BE2C (cell line): ENCODE data around the gene COQ8A.

Experiments
- DNase-seq: peaks from one replicate; pipeline ENCODE4 v3.0.0-alpha.2; 2020
- H3K27me3 ChIP-seq: fragments of 250-450 bp; sonication (Bioruptor Pico); 2 replicates; pipeline ENCODE4 v1.5.1; 2020; ENCODE audit warnings: mild to moderate bottlenecking
- H3K36me3 ChIP-seq: fragments of 250-450 bp; sonication (Bioruptor Pico); 2 replicates; pipeline ENCODE4 v1.5.1; 2020; ENCODE audit warnings: mild to moderate bottlenecking
- H3K4me1 ChIP-seq: fragments of 250-450 bp; sonication (Bioruptor Pico); 2 replicates; pipeline ENCODE4 v1.5.1; 2020
- H3K4me3 ChIP-seq: 2 replicates; pipeline ENCODE4 v1.5.1; 2011; ENCODE audit warnings: low read depth, low read length
- H3K9me3 ChIP-seq: fragments of 250-450 bp; sonication (Bioruptor Pico); 2 replicates; pipeline ENCODE4 v1.5.1; 2020
- CTCF ChIP-seq: IDR thresholded peaks from 2 replicates; pipeline ENCODE4 v1.5.1; 2012; ENCODE audit warnings: mild to moderate bottlenecking, low read depth, low read length

Gene COQ8A

GRCh38 chr1:226942392-226942791 is 2.3 kb downstream of the COQ8A start:
- no peak for DNase-seq
- Histone ChIP-seq H3K4me1 (peaks cover 7% of the 10 kb centered on the region), H3K9me3 (no peaks in the 10 kb centered on the region), H3K36me3 (no peaks in the 10 kb centered on the region), H3K27me3 (no peaks in the 10 kb centered on the region), H3K4me3 (no peak overlapping the region)
- no peak for TF ChIP-seq CTCF

- Histone ChIP-seq H3K4me3 (no peak overlapping the region), H3K9me3 (no peaks in the 10 kb centered on the region), H3K4me1 (peaks cover 7% of the 10 kb centered on the region), H3K36me3 (no peaks in the 10 kb centered on the region), H3K27me3 (no peaks in the 10 kb centered on the region)
- DNase-seq = no peak
- no peak for TF ChIP-seq CTCF
Observed at GRCh38 chr1:226943156-226943555, 3.1 kb downstream of the COQ8A start.

GRCh38 chr1:226943927-226944326 is 3.8 kb downstream of the COQ8A start:
- Histone ChIP-seq H3K4me3 (no peak overlapping the region), H3K27me3 (no peaks in the 10 kb centered on the region), H3K9me3 (no peaks in the 10 kb centered on the region), H3K36me3 (no peaks in the 10 kb centered on the region), H3K4me1 (peaks cover 4% of the 10 kb centered on the region)
- no peak for DNase-seq
- no peak for TF ChIP-seq CTCF

GRCh38 chr1:226945106-226945857 is 5.2 kb downstream of the COQ8A start:
- peaks cover 4% of the 10 kb centered on the region for H3K4me1 ChIP-seq

GRCh38 chr1:226945858-226946245 is 5.8 kb downstream of the COQ8A start:
- DNase-seq = no peak
- H3K27me3 ChIP-seq = no peaks in the 10 kb centered on the region
- H3K4me3 ChIP-seq = no peak overlapping the region
- H3K4me1 ChIP-seq = peaks cover 4% of the 10 kb centered on the region
- no peak for TF ChIP-seq CTCF
- H3K36me3 ChIP-seq = no peaks in the 10 kb centered on the region
- no peaks in the 10 kb centered on the region for H3K9me3 ChIP-seq

More at GRCh38 chr1:226945106-226945857, 5.2 kb downstream of the COQ8A start:
- Histone ChIP-seq H3K36me3 (no peaks in the 10 kb centered on the region), H3K9me3 (no peaks in the 10 kb centered on the region), H3K4me3 (no peak overlapping the region), H3K27me3 (no peaks in the 10 kb centered on the region)
- TF ChIP-seq CTCF = no peak
- DNase-seq = no peak

- no peak overlapping the region for H3K4me3 ChIP-seq
- no peaks in the 10 kb centered on the region for H3K9me3 ChIP-seq
- H3K36me3 ChIP-seq = no peaks in the 10 kb centered on the region
- H3K4me1 ChIP-seq = peaks cover 4% of the 10 kb centered on the region
- no peaks in the 10 kb centered on the region for H3K27me3 ChIP-seq
- DNase-seq = no peak
- no peak for TF ChIP-seq CTCF
Observed at GRCh38 chr1:226946285-226946684, 6.2 kb downstream of the COQ8A start.
